ENCODE data around the gene CBLN3. TPM values are rescaled to one million over a fixed set of nuclear protein-coding genes. Genes with fewer than 3 reads are reported as not detected.

Gene CBLN3
- total RNA-seq, 2 experiments from 2014 or later: 2.9 TPM

DNA sequence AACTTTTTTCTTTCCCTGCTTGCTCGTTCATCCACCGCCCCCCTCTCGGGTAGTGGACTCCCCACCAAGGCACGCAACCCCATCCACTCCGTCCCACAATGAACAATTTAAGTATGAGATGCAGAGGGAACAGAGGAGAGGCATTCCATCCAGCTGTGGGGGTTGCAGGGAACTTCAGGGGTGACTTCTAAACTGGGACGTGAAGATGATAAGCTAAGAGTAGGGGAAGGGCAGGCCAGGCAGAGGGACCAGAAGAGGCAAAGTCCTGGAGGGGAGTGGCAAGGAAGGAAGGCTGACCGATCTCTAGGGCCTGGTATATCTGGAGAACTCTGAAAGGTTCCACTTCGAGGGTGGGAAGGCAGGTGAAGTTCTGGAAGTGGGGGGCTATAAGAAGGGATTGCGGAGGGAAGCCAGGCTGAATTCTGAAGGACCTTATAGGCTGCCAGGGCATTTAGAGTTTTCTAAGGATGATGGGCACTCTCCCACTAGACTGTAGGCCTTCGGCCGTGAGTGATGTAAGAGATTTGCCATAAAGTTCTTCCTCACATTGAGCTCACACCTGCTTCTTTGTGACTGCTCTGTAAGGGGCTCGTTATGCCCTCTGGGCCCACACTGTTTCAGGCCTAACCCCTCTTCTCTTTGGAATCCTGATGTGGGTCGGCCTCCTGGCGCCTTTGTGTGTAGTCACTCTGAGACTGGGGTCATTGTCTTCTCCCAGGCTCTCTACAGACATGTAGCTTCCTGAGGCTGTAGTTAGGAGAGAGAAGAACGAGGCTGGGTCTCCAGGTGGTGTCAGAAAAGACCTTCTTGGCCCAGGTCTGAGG lies 49.3 kb downstream of the CBLN3 start:
- CTCF ChIA-PET: interaction anchor here (0.7 to 1.8 kb wide), 4 partner anchors 47 to 57 kb away, joined by 3 to 5 read pairs (median 4); no protein-coding TSS in a partner anchor
- Mint-ChIP-seq H3K27ac (no peak overlapping the region), H3K9me3 (no peaks in the 10 kb centered on the region), H3K4me1 (ENCODE audit: low read depth) (no peaks in the 10 kb centered on the region), H3K36me3 (ENCODE audit: low read depth) (no peaks in the 10 kb centered on the region), H3K27me3 (peaks cover 2% of the 10 kb centered on the region), H3K4me3 (no peak overlapping the region)
- POLR2A ChIA-PET: interaction anchor here (1.0 kb wide), 1 partner anchor 11 kb away, joined by 3 read pairs; no protein-coding TSS in a partner anchor
- intact Hi-C loops (cut with micrococcal nuclease): no loop called here
- TF ChIP-seq, protein P1, sequence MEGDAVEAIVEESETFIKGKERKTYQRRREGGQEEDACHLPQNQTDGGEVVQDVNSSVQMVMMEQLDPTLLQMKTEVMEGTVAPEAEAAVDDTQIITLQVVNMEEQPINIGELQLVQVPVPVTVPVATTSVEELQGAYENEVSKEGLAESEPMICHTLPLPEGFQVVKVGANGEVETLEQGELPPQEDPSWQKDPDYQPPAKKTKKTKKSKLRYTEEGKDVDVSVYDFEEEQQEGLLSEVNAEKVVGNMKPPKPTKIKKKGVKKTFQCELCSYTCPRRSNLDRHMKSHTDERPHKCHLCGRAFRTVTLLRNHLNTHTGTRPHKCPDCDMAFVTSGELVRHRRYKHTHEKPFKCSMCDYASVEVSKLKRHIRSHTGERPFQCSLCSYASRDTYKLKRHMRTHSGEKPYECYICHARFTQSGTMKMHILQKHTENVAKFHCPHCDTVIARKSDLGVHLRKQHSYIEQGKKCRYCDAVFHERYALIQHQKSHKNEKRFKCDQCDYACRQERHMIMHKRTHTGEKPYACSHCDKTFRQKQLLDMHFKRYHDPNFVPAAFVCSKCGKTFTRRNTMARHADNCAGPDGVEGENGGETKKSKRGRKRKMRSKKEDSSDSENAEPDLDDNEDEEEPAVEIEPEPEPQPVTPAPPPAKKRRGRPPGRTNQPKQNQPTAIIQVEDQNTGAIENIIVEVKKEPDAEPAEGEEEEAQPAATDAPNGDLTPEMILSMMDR (IDR thresholded peaks at IDR 0.05): no peak
- no peak for ATAC-seq
- DNase-seq: no peak

DNA sequence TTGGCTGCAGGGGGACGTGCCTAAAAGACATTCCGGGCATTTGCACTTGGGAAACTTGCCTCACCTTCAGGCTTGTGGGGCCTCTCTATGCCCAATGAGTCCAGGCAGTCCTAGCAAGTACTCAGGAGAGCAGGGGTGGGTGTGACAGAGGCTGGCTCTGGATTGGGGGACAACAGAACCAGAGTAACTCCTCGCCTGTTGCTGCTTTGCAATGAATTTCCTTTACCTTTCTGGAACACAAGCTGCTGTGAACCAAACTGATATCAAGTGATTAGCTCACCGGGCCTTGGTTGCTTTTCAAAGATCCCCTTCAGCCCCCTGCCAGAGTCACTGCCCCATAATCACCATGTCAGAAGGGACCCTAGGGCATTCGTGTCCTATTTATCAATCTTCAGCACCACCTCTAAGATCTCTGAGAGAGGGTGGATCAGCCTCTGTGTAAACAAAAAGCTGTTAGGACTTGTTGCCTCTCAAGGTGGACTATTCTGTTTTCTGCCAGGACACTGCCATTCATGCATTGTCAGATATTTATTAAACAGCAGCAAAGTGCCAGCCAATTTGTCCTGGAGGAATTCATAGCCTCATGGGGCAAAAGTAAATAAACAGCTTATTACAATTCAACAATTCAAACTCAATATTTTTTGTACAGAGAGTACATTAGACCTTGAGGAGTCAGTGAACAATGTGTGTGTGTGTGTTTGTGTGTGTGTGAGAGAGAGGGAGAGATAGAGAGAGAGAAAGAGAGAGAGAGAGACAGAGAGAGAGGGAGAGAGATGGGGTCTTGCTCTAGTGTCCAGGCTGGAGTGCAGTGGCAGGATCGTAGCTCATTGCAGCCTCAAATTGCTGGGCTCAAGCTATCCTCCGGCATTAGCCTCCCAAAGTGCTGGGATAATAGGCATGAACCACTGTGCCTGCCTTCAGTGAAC lies 50.2 kb downstream of the CBLN3 start:
- no peaks in the 10 kb centered on the region for H3K9me3 Mint-ChIP-seq
- CTCF ChIA-PET: interaction anchor here (1.2 to 1.8 kb wide), 3 partner anchors 46 to 58 kb away, joined by 3 to 5 read pairs (median 4); no protein-coding TSS in a partner anchor
- TF ChIP-seq, protein P1 (IDR thresholded peaks at IDR 0.05): no peak
- no peak for ATAC-seq
- peaks cover 2% of the 10 kb centered on the region for H3K27me3 Mint-ChIP-seq
- intact Hi-C loops (cut with micrococcal nuclease): no loop called here
- POLR2A ChIA-PET: interaction anchor here (1.0 to 1.1 kb wide), 3 partner anchors 12 to 57 kb away, joined by 3 read pairs; no protein-coding TSS in a partner anchor
- DNase-seq: no peak
- H3K36me3 Mint-ChIP-seq (ENCODE audit: low read depth): no peaks in the 10 kb centered on the region
- no peaks in the 10 kb centered on the region for H3K4me1 Mint-ChIP-seq (ENCODE audit: low read depth)
- H3K27ac Mint-ChIP-seq: no peak overlapping the region
- H3K4me3 Mint-ChIP-seq: no peak overlapping the region

DNA sequence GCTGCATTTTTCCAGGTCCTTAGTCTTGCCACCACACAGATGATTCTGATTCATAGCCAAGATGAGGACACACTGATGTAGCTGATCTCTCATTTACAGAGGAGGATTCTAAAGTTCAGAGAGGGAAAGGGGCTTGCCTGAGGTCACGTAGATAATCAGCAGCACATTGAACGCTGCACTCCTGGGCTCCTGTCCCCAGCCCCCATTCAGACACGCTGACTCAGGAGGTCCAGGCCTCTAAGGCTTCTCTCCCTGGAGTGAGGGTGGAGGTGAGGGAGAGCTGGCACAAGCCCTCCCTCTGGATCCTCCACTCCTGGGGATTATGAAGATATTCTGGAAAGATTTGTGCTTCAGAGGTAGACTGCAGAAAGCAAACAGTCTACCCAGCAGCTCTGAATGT lies 51.1 kb downstream of the CBLN3 start:
- CTCF ChIA-PET: interaction anchor here (1.2 to 1.8 kb wide), 3 partner anchors 16 to 53 kb away, joined by 3 to 5 read pairs (median 5); no protein-coding TSS in a partner anchor
- Mint-ChIP-seq H3K36me3 (ENCODE audit: low read depth) (no peaks in the 10 kb centered on the region), H3K27ac (no peak overlapping the region), H3K4me1 (ENCODE audit: low read depth) (no peaks in the 10 kb centered on the region), H3K9me3 (no peaks in the 10 kb centered on the region), H3K27me3 (no peaks in the 10 kb centered on the region), H3K4me3 (no peak overlapping the region)
- no peak for DNase-seq
- intact Hi-C loops (cut with micrococcal nuclease): no loop called here
- ATAC-seq: no peak
- TF ChIP-seq, protein P1 (IDR thresholded peaks at IDR 0.05): no peak
- POLR2A ChIA-PET: interaction anchor here (1.0 to 1.1 kb wide), 2 partner anchors 12 to 58 kb away, joined by 3 read pairs; no protein-coding TSS in a partner anchor

DNA sequence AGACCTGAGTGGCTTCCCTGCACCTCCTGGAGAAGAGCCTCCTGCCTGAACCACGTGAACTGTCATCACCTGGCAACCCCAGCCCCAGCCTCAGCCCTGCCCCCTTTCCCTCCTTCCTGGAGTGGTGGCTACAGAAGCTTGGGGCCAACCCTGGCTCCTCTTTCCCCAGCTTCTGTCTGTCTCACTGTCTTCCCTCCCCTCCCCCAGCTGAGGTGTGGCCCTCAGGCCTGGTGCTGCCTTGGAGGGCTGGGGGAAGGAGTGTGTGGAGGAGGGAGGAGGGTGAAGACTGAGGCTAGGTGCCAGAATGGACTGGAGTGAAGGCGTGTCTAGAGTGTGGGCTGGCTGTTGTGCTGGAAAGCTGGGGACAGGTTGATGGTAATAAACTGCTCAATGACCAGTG lies 51.8 kb downstream of the CBLN3 start:
- ChIA-PET CTCF (interaction anchor here (1.1 to 2.9 kb wide), 4 partner anchors 16 to 54 kb away, joined by 3 to 10 read pairs (median 6); no protein-coding TSS in a partner anchor), POLR2A (no interaction called here)
- no peaks in the 10 kb centered on the region for H3K27me3 Mint-ChIP-seq
- H3K9me3 Mint-ChIP-seq: no peaks in the 10 kb centered on the region
- no peaks in the 10 kb centered on the region for H3K36me3 Mint-ChIP-seq (ENCODE audit: low read depth)
- no peak overlapping the region for H3K4me3 Mint-ChIP-seq
- intact Hi-C loops (cut with micrococcal nuclease): no loop called here
- no peaks in the 10 kb centered on the region for H3K4me1 Mint-ChIP-seq (ENCODE audit: low read depth)
- no peak overlapping the region for H3K27ac Mint-ChIP-seq
- ATAC-seq: no peak
- TF ChIP-seq, protein P1 (IDR thresholded peaks at IDR 0.05): no peak
- no peak for DNase-seq
